HEK293 (cell line): ENCODE data around the gene CDYL.

Source experiments
- ATF2 ChIP-seq: fragments of 450-650 bp; formaldehyde crosslinking; IDR thresholded peaks from 2 replicates; pipeline ENCODE4 v1.5.1; 2016; ENCODE audit warnings: missing biosample characterization, missing genetic modification characterization, low read depth
- BCL11A ChIP-seq: fragments of 450-650 bp; formaldehyde crosslinking; IDR thresholded peaks from 2 replicates; pipeline ENCODE4 v1.5.1; 2016; ENCODE audit warnings: low read depth, missing biosample characterization, missing genetic modification characterization
- BCL6B ChIP-seq: fragments of 450-650 bp; formaldehyde crosslinking; IDR thresholded peaks from 2 replicates; pipeline ENCODE4 v1.5.1; 2017; ENCODE audit warnings: missing biosample characterization, missing genetic modification characterization
- EGR2 ChIP-seq: fragments of 450-650 bp; formaldehyde crosslinking; IDR thresholded peaks from 2 replicates; pipeline ENCODE4 v1.5.1; 2016; ENCODE audit warnings: low read depth, missing biosample characterization, missing genetic modification characterization
- KLF1 ChIP-seq: fragments of 450-650 bp; formaldehyde crosslinking; IDR thresholded peaks from 2 replicates; pipeline ENCODE4 v1.5.1; 2016; ENCODE audit warnings: missing biosample characterization, missing genetic modification characterization
- KLF16 ChIP-seq: fragments of 450-650 bp; formaldehyde crosslinking; IDR thresholded peaks from 2 replicates; pipeline ENCODE4 v1.5.1; 2017; ENCODE audit warnings: missing biosample characterization, missing genetic modification characterization
- PRDM1 ChIP-seq: fragments of 450-650 bp; formaldehyde crosslinking; IDR thresholded peaks from 2 replicates; pipeline ENCODE4; 2016; ENCODE audit warnings: missing biosample characterization, missing genetic modification characterization
- SP3 ChIP-seq: fragments of 450-650 bp; formaldehyde crosslinking; IDR thresholded peaks from 2 replicates; pipeline ENCODE4 v1.5.1; 2016; ENCODE audit warnings: missing biosample characterization, missing genetic modification characterization
- TSHZ1 ChIP-seq: fragments of 450-650 bp; formaldehyde crosslinking; IDR thresholded peaks from 2 replicates; pipeline ENCODE4 v1.5.1; 2016; ENCODE audit warnings: missing biosample characterization, missing genetic modification characterization, borderline replicate concordance
- ZFP37 ChIP-seq: fragments of 450-650 bp; formaldehyde crosslinking; IDR thresholded peaks from 2 replicates; pipeline ENCODE4 v1.5.1; 2016; ENCODE audit warnings: missing biosample characterization, missing genetic modification characterization
- ZFP69B ChIP-seq: fragments of 450-650 bp; formaldehyde crosslinking; IDR thresholded peaks from 2 replicates; pipeline ENCODE4 v1.5.1; 2016; ENCODE audit warnings: missing biosample characterization, missing genetic modification characterization
- ZNF155 ChIP-seq: fragments of 450-650 bp; formaldehyde crosslinking; IDR thresholded peaks from 2 replicates; pipeline ENCODE4 v1.5.1; 2016; ENCODE audit warnings: missing biosample characterization, missing genetic modification characterization
- ZNF157 ChIP-seq: fragments of 450-650 bp; formaldehyde crosslinking; IDR thresholded peaks from 2 replicates; pipeline ENCODE4 v1.5.1; 2016; ENCODE audit warnings: missing biosample characterization, missing genetic modification characterization
- ZNF239 ChIP-seq: fragments of 450-650 bp; formaldehyde crosslinking; IDR thresholded peaks from 2 replicates; pipeline ENCODE4 v1.5.1; 2016; ENCODE audit warnings: missing biosample characterization, missing genetic modification characterization
- ZNF248 ChIP-seq: fragments of 450-650 bp; formaldehyde crosslinking; IDR thresholded peaks from 2 replicates; pipeline ENCODE4 v1.5.1; 2017; ENCODE audit warnings: missing biosample characterization, missing genetic modification characterization
- ZNF292 ChIP-seq: fragments of 450-650 bp; formaldehyde crosslinking; IDR thresholded peaks from 2 replicates; pipeline ENCODE4 v1.5.1; 2016; ENCODE audit warnings: low read depth, missing biosample characterization, missing genetic modification characterization, borderline replicate concordance
- ZNF341 ChIP-seq: fragments of 450-650 bp; formaldehyde crosslinking; IDR thresholded peaks from 2 replicates; pipeline ENCODE4; 2016; ENCODE audit warnings: low read depth, missing biosample characterization, missing genetic modification characterization
- ZNF354C ChIP-seq: fragments of 450-650 bp; formaldehyde crosslinking; IDR thresholded peaks from 2 replicates; pipeline ENCODE4 v1.5.1; 2016; ENCODE audit warnings: missing biosample characterization, missing genetic modification characterization, low read depth, borderline replicate concordance
- ZNF394 ChIP-seq: fragments of 450-650 bp; formaldehyde crosslinking; IDR thresholded peaks from 2 replicates; pipeline ENCODE4 v1.5.1; 2016; ENCODE audit warnings: missing biosample characterization, missing genetic modification characterization, mild to moderate bottlenecking, moderate library complexity, borderline replicate concordance
- ZNF423 ChIP-seq: fragments of 450-650 bp; formaldehyde crosslinking; IDR thresholded peaks from 2 replicates; pipeline ENCODE4 v1.5.1; 2016; ENCODE audit warnings: missing biosample characterization, missing genetic modification characterization
- ZNF521 ChIP-seq: fragments of 450-650 bp; formaldehyde crosslinking; IDR thresholded peaks from 2 replicates; pipeline ENCODE4 v1.5.1; 2017; ENCODE audit warnings: missing biosample characterization, mild to moderate bottlenecking, missing genetic modification characterization
- ZNF580 ChIP-seq: fragments of 450-650 bp; formaldehyde crosslinking; IDR thresholded peaks from 2 replicates; pipeline ENCODE4 v1.5.1; 2016; ENCODE audit warnings: missing biosample characterization, missing genetic modification characterization
- ZNF585B ChIP-seq: fragments of 450-650 bp; formaldehyde crosslinking; IDR thresholded peaks from 2 replicates; pipeline ENCODE4 v1.5.1; 2016; ENCODE audit warnings: missing biosample characterization, missing genetic modification characterization
- ZNF624 ChIP-seq: fragments of 450-650 bp; formaldehyde crosslinking; IDR thresholded peaks from 2 replicates; pipeline ENCODE4 v1.5.1; 2017; ENCODE audit warnings: missing biosample characterization, missing genetic modification characterization
- ZNF626 ChIP-seq: fragments of 450-650 bp; sonication (Bioruptor Pico); formaldehyde crosslinking; IDR thresholded peaks from 2 replicates; pipeline ENCODE4 v1.5.1; 2018; ENCODE audit warnings: missing biosample characterization, missing genetic modification characterization, inconsistent platforms
- ZNF629 ChIP-seq: fragments of 450-650 bp; formaldehyde crosslinking; IDR thresholded peaks from 2 replicates; pipeline ENCODE4 v1.5.1; 2017; ENCODE audit warnings: missing biosample characterization, missing genetic modification characterization
- ZNF670 ChIP-seq: fragments of 450-650 bp; formaldehyde crosslinking; IDR thresholded peaks from 2 replicates; pipeline ENCODE4 v1.5.1; 2016; ENCODE audit warnings: missing biosample characterization, missing genetic modification characterization, low read depth
- ZNF692 ChIP-seq: fragments of 450-650 bp; formaldehyde crosslinking; IDR thresholded peaks from 2 replicates; pipeline ENCODE4 v1.5.1; 2016; ENCODE audit warnings: missing biosample characterization, missing genetic modification characterization
- ZNF785 ChIP-seq: fragments of 450-650 bp; formaldehyde crosslinking; IDR thresholded peaks from 2 replicates; pipeline ENCODE4 v1.5.1; 2016; ENCODE audit warnings: missing biosample characterization, missing genetic modification characterization
- ZNF792 ChIP-seq: fragments of 450-650 bp; formaldehyde crosslinking; IDR thresholded peaks from 2 replicates; pipeline ENCODE4 v1.5.1; 2016; ENCODE audit warnings: missing biosample characterization, missing genetic modification characterization
- ZNF830 ChIP-seq: fragments of 450-650 bp; IDR thresholded peaks from 2 replicates; pipeline ENCODE4 v1.5.0; 2018; ENCODE audit warnings: missing biosample characterization, missing genetic modification characterization, low read depth, mild to moderate bottlenecking, moderate library complexity
- ZNF837 ChIP-seq: fragments of 450-650 bp; formaldehyde crosslinking; IDR thresholded peaks from 2 replicates; pipeline ENCODE4 v1.5.1; 2016; ENCODE audit warnings: missing biosample characterization, missing genetic modification characterization
- ZSCAN16 ChIP-seq: fragments of 450-650 bp; formaldehyde crosslinking; IDR thresholded peaks from 2 replicates; pipeline ENCODE4 v1.5.1; 2016; ENCODE audit warnings: missing biosample characterization, missing genetic modification characterization
- ZSCAN23 ChIP-seq: fragments of 450-650 bp; formaldehyde crosslinking; IDR thresholded peaks from 2 replicates; pipeline ENCODE4 v1.5.1; 2016; ENCODE audit warnings: missing biosample characterization, missing genetic modification characterization

CDYL gene

GRCh38 chr6:5003604-5004372 is 227.6 kb downstream of the CDYL start, which contains the start of gene RPP40 (continued):
- TF ChIP-seq ATF2 (tag by site-specific recombination) = no peak
- TF ChIP-seq ZNF626 = no peak
- TF ChIP-seq ZNF629 = no peak
- TF ChIP-seq ZNF292 (tag by site-specific recombination) = no peak
- no peak for TF ChIP-seq ZNF423 (tag by site-specific recombination)
- TF ChIP-seq ZNF585B (tag by site-specific recombination) = no peak
- no peak for TF ChIP-seq ZNF837 (tag by site-specific recombination)
- TF ChIP-seq ZNF341 (tag by site-specific recombination) = peak; percentile 75
- TF ChIP-seq BCL6B (tag by site-specific recombination) = no peak
- no peak for TF ChIP-seq ZSCAN23 (tag by site-specific recombination)
- no peak for TF ChIP-seq ZNF521
- peak; percentile 38; the same call in 1 of the 2 replicates for TF ChIP-seq ZNF785 (tag by site-specific recombination)
- TF ChIP-seq ZFP37 (tag by site-specific recombination) = 0 out of 2 replicates have a peak, but pooled peaks have one; percentile 25
- no peak for TF ChIP-seq ZNF670 (tag by site-specific recombination)
- peak; percentile 99 for TF ChIP-seq SP3 (tag by site-specific recombination)
- TF ChIP-seq KLF1 (tag by site-specific recombination) = peak; percentile 84
- TF ChIP-seq ZFP69B = peak; percentile 90
- no peak for TF ChIP-seq BCL11A (tag by site-specific recombination)
- TF ChIP-seq ZSCAN16 = no peak
- no peak for TF ChIP-seq ZNF248 (tag by site-specific recombination)
- TF ChIP-seq KLF16 (tag by site-specific recombination) = peak; percentile 98
- TF ChIP-seq TSHZ1 (tag by site-specific recombination) = no peak
- TF ChIP-seq ZNF239 (tag by site-specific recombination) = no peak
- peak; percentile 94 for TF ChIP-seq ZNF692
- TF ChIP-seq ZNF830 = no peak
- TF ChIP-seq ZNF580 = peak; percentile 13; the same call in 1 of the 2 replicates
- TF ChIP-seq ZNF624 = no peak
- no peak; the same call in 1 of the 2 replicates for TF ChIP-seq ZNF394 (tag by site-specific recombination)
- no peak for TF ChIP-seq ZNF157 (tag by site-specific recombination)
- TF ChIP-seq ZNF354C (tag by site-specific recombination) = no peak
- no peak for TF ChIP-seq ZNF155 (tag by site-specific recombination)
- no peak for TF ChIP-seq ZNF792
- no peak for TF ChIP-seq PRDM1 (tag by site-specific recombination)
- TF ChIP-seq EGR2 (tag by site-specific recombination) = peak; percentile 18; the same call in 1 of the 2 replicates
